Ectodermal cell (in vitro differentiated cells): ENCODE results near the gene NMT1. TPM values are rescaled to one million over a fixed set of nuclear protein-coding genes. Genes with fewer than 3 reads are reported as not detected.

Experiments
- H3K27ac ChIP-seq: 2 replicates; pipeline ENCODE4 v1.7.0; 2013; ENCODE audit warnings: mild to moderate bottlenecking, low read depth, low read length; ENCODE audit not compliant: insufficient read depth, poor library complexity, severe bottlenecking
- H3K27me3 ChIP-seq: 2 replicates; pipeline ENCODE4 v1.7.0; 2013; ENCODE audit warnings: mild to moderate bottlenecking, low read length; ENCODE audit not compliant: insufficient read depth, control insufficient read depth, poor library complexity, severe bottlenecking
- H3K36me3 ChIP-seq: one replicate; pipeline ENCODE4 v1.7.0; 2013; ENCODE audit warnings: low read length; ENCODE audit not compliant: control insufficient read depth, insufficient read depth
- H3K4me1 ChIP-seq: one replicate; pipeline ENCODE4 v1.7.0; 2013; ENCODE audit warnings: low read length; ENCODE audit not compliant: control insufficient read depth, insufficient read depth
- H3K4me3 ChIP-seq: 2 replicates; pipeline ENCODE4 v1.7.0; 2013; ENCODE audit warnings: low read depth, low read length, control low read depth; ENCODE audit not compliant: insufficient read depth
- H3K9me3 ChIP-seq: 2 replicates; pipeline ENCODE4 v1.7.0; 2013; ENCODE audit warnings: mild to moderate bottlenecking, low read length, moderate library complexity; ENCODE audit not compliant: control insufficient read depth
- WGBS, 2 experiments: methylation state at CpG; one replicate each; pipeline ENCODE4 v1.1.7; 2013; ENCODE audit warnings: missing lambda C conversion rate in 2 of 2; 5-methylcytosine and 5-hydroxymethylcytosine counted together
- polyA plus RNA-seq, 4 experiments: library from polyadenylated mRNA; stranded (reverse); fragments of 50-300 nt; gene quantifications; one replicate each; pipeline ENCODE4 v1.2.3, GENCODE V29; 2013

NMT1 gene
- 137 TPM for polyA plus RNA-seq (2013, experiment 1 of 4)
- 151 TPM for polyA plus RNA-seq (2013, experiment 2 of 4)
- polyA plus RNA-seq (2013, experiment 3 of 4) = 120 TPM
- polyA plus RNA-seq (2013, experiment 4 of 4) = 118 TPM

GRCh38 chr17:45060797-45061605 is at the start of gene NMT1:
TSS of gene NMT1 (plus strand) at chr17:45061317. CDS start at chr17:45061330, 13 bp downstream.
- 0 to 1% methylated on average over 50 of the region's 50 CpGs for WGBS, 2 experiments
- peak within 1 kb of the TSS; percentile 96 for H3K4me3 ChIP-seq
- H3K27me3 ChIP-seq = no peaks in the 10 kb centered on the region
- H3K36me3 ChIP-seq = no peaks in the 10 kb centered on the region
- peak within 1 kb of the TSS; percentile 86 for H3K27ac ChIP-seq
- H3K4me1 ChIP-seq = peaks cover 7% of the 10 kb centered on the region
- no peaks in the 10 kb centered on the region for H3K9me3 ChIP-seq

- no peak overlapping the region for H3K27ac ChIP-seq
- 81 to 95% methylated on average over 1 of the region's 1 CpG for WGBS, 2 experiments
- H3K27me3 ChIP-seq = peaks cover 3% of the 10 kb centered on the region
- H3K4me1 ChIP-seq = peaks cover 16% of the 10 kb centered on the region
- H3K36me3 ChIP-seq = no peaks in the 10 kb centered on the region
- H3K4me3 ChIP-seq = no peak overlapping the region
- no peaks in the 10 kb centered on the region for H3K9me3 ChIP-seq
Measured at GRCh38 chr17:45011767-45012166, 49.4 kb upstream of the NMT1 start.

GRCh38 chr17:45013021-45013997 is 47.8 kb upstream of the NMT1 start:
- no peak overlapping the region for H3K27ac ChIP-seq
- no peak overlapping the region for H3K4me3 ChIP-seq
- 71 to 72% methylated on average over 17 of the region's 17 CpGs for WGBS, 2 experiments

DNA sequence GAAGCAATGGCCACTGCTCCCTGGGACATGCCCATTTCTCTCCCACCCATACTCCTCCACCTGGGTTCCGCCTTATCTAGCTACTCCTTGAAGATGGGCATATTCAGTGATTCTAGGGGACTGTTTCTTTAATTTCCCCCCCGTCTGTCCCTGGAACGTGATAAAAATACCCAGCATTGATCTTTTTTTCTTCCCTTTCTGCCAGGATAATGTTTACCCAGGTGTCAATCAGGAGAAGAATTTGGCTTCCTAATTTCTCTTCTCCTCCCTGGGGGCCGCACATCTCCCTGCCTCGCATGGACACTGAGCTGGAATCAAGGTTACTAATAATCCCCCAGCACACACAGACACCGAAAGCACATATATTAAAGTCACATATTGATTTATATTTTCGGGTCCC is 44.9 kb upstream of the NMT1 start:
- Histone ChIP-seq H3K27me3 (peaks cover 38% of the 10 kb centered on the region), H3K4me3 (no peak overlapping the region), H3K9me3 (no peaks in the 10 kb centered on the region), H3K4me1 (peaks cover 37% of the 10 kb centered on the region), H3K36me3 (no peaks in the 10 kb centered on the region), H3K27ac (no peak overlapping the region)
- WGBS, 2 experiments = 87% methylated on average over 7 of the region's 7 CpGs

More at GRCh38 chr17:45013021-45013997, 47.8 kb upstream of the NMT1 start:
- Histone ChIP-seq H3K36me3 (no peaks in the 10 kb centered on the region), H3K27me3 (peaks cover 8% of the 10 kb centered on the region), H3K9me3 (no peaks in the 10 kb centered on the region), H3K4me1 (peaks cover 12% of the 10 kb centered on the region)

DNA sequence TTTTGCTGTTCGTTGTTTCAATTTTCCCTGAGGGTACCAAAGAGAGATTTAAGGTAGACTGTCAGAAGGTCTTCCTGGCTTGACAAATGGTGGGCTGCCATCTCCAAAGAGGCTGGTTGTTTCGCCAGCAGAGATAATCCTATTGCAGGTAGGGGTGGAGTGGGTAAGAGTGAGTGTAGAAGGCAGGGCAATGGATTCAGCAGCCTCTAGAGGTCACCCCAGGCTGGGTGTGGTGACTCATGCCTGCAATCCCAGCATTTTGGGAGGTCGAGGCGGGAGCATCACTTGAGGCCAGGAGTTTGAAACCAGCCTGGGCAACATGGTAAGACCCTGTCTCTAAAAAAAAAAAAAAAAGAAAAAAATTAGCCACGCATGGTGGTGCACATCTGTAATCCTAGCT is 44.3 kb upstream of the NMT1 start:
- H3K27ac ChIP-seq = no peak overlapping the region
- H3K9me3 ChIP-seq = no peaks in the 10 kb centered on the region
- no peak overlapping the region for H3K4me3 ChIP-seq
- peaks cover 43% of the 10 kb centered on the region for H3K4me1 ChIP-seq
- H3K36me3 ChIP-seq = no peaks in the 10 kb centered on the region
- WGBS, 2 experiments = 72% methylated on average over 5 of the region's 5 CpGs
- H3K27me3 ChIP-seq = peaks cover 44% of the 10 kb centered on the region

DNA sequence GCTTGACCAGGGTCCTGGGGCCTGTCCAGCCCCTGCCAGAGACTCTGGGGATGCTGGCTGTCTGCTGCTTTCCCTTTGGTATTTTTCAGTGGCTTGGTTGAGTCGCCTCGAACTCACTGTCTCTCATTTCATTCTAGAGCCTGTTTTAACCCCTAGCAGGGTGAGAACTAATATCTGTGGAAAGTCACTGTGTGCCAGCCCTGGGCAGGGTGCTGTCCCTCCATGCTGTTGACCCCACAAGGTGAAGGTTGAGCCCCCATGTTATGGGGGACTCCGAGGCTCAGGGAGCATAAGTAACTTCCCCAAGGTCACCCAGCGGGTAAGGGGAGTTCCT is 42.6 kb upstream of the NMT1 start:
- peaks cover 42% of the 10 kb centered on the region for H3K4me1 ChIP-seq
- H3K27ac ChIP-seq = no peak overlapping the region
- H3K9me3 ChIP-seq = no peaks in the 10 kb centered on the region
- 54 to 55% methylated on average over 4 of the region's 4 CpGs for whole genome bisulfite sequencing, 2 experiments
- peaks cover 46% of the 10 kb centered on the region for H3K27me3 ChIP-seq
- H3K4me3 ChIP-seq = peak overlapping the region; percentile 28
- H3K36me3 ChIP-seq = peaks cover 3% of the 10 kb centered on the region

DNA sequence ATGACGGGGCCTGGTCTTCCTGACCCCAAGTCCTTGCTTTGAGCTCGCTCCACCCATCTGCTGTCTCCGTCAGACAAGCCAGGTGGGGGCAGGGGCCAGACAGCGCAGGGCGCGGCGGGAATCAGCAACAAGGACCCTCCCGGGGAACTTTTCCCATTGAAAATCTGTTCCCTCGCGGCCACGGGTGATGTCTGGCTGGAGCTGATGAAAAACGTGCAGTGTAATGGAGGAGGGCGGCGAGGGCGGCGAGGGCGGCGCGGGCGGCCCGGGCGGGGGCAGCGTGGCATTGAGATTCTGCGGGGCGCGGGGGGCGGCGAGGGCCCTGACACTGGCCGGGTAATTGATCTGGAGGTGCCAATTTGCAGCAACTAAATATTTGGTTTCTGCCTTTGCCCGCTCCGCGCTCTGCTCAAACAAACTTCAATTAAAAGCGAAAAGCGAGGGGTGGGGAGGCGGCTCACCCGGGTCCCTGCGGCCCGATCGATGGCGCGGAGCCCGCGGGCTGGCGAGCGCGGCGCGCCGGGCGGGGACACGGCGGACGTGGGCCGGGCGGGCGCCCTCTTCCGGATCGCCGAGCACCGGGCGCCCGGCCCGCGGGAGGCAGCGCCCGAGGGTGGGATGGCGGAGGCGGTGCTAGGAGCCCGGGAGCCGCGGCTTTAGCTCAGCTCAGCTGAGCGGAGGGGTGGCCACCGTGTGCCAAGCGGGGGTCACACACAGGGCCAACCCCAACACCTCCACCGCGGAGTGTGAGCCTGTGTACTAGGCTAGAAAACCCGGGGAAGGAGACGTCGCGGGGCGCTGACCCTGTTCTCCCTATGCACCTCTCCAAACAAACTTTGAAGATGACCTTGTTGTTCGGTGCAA is 42.0 kb upstream of the NMT1 start:
- H3K27ac ChIP-seq = no peak overlapping the region
- H3K27me3 ChIP-seq = peaks cover 46% of the 10 kb centered on the region
- 4 to 5% methylated on average over 82 of the region's 82 CpGs for WGBS, 2 experiments
- H3K4me1 ChIP-seq = peaks cover 40% of the 10 kb centered on the region
- H3K4me3 ChIP-seq = peak overlapping the region; percentile 28
- H3K36me3 ChIP-seq = peaks cover 7% of the 10 kb centered on the region
- H3K9me3 ChIP-seq = no peaks in the 10 kb centered on the region

- no peaks in the 10 kb centered on the region for H3K9me3 ChIP-seq
- no peak overlapping the region for H3K27ac ChIP-seq
- H3K4me1 ChIP-seq = peaks cover 40% of the 10 kb centered on the region
- peaks cover 46% of the 10 kb centered on the region for H3K27me3 ChIP-seq
- WGBS, 2 experiments = 24 to 29% methylated on average over 17 of the region's 17 CpGs
- H3K36me3 ChIP-seq = peaks cover 13% of the 10 kb centered on the region
- H3K4me3 ChIP-seq = no peak overlapping the region
Measured at GRCh38 chr17:45020354-45021138, 40.6 kb upstream of the NMT1 start.
